ENCODE measurements around the gene ADAMTSL1.

Gene ADAMTSL1

DNA sequence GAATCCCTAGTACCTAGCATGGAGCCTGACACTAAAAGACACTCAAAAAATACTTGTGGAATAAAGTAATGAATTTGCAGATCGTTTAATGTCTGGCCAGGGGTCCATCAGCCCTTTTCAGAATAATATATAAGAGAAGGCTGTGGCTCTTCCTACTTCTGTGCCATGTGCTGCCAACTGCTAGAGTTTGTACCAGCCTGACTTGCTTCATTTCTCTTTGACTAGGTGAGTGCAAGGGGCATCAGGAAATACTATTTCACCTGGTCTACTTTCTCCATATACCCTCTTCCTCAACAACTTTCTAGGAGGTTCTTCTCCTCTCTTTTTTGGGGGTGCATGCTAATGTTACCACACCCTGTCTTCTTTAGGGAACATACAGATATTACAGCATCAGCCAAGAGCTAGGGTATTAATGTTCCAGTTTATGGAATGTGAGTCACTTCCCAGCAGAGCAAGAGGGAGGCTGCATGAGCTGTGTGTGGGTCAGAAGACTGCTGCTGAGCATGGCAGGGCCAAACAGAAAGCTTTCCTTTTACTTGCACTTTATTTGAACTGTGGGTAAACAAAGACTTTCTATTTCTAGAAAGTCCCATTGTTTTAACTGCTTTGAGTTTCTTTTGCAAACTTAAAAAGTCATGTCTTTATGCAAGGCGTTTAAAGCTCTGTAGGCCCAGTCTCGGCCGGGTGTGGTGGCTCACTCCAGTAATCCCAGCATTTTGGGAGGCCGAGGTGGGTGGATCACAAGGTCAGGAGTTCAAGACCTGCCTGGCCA lies 158.9 kb downstream of the ADAMTSL1 start:
- TF ChIP-seq EZH2 (IDR thresholded peaks at IDR 0.05; ENCODE audit: borderline replicate concordance, low read depth, low read length, severe bottlenecking): no peak
- TF ChIP-seq, protein P1, sequence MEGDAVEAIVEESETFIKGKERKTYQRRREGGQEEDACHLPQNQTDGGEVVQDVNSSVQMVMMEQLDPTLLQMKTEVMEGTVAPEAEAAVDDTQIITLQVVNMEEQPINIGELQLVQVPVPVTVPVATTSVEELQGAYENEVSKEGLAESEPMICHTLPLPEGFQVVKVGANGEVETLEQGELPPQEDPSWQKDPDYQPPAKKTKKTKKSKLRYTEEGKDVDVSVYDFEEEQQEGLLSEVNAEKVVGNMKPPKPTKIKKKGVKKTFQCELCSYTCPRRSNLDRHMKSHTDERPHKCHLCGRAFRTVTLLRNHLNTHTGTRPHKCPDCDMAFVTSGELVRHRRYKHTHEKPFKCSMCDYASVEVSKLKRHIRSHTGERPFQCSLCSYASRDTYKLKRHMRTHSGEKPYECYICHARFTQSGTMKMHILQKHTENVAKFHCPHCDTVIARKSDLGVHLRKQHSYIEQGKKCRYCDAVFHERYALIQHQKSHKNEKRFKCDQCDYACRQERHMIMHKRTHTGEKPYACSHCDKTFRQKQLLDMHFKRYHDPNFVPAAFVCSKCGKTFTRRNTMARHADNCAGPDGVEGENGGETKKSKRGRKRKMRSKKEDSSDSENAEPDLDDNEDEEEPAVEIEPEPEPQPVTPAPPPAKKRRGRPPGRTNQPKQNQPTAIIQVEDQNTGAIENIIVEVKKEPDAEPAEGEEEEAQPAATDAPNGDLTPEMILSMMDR (IDR thresholded peaks at IDR 0.05; ENCODE audit: borderline replicate concordance, extremely low read depth, low read length, poor library complexity, severe bottlenecking): no peak
- Histone ChIP-seq H3K79me2 (ENCODE audit: insufficient read depth, low read length) (no peaks in the 10 kb centered on the region), H3K27me3 (ENCODE audit: insufficient read depth, low read length, poor library complexity) (no peaks in the 10 kb centered on the region), H2AFZ (ENCODE audit: low read depth, low read length) (no peak overlapping the region), H3K4me2 (ENCODE audit: insufficient read depth, low read length) (no peak overlapping the region), H3K36me3 (ENCODE audit: insufficient read depth, low read length) (no peaks in the 10 kb centered on the region), H3K4me3 (ENCODE audit: low read depth in 1 of 2, low read length in 2 of 2) (no peak overlapping the region), H3K27ac (ENCODE audit: low read length) (no peak overlapping the region), H3K4me1 (ENCODE audit: insufficient read depth, low read length) (no peaks in the 10 kb centered on the region), H4K20me1 (ENCODE audit: insufficient read depth, low read length) (no peaks in the 10 kb centered on the region), H3K9ac (ENCODE audit: low read depth, low read length) (no peak overlapping the region), H3K9me3 (ENCODE audit: insufficient read depth, low read length, severe bottlenecking) (no peaks in the 10 kb centered on the region)
- ATAC-seq (ENCODE audit: insufficient read depth, low read depth) (no peak), DNase-seq (no peak)

- Histone ChIP-seq H3K4me2 (ENCODE audit: insufficient read depth, low read length) (no peak overlapping the region), H3K27me3 (ENCODE audit: insufficient read depth, low read length, poor library complexity) (no peaks in the 10 kb centered on the region), H3K27ac (ENCODE audit: low read length) (no peak overlapping the region), H3K79me2 (ENCODE audit: insufficient read depth, low read length) (no peaks in the 10 kb centered on the region), H3K36me3 (ENCODE audit: insufficient read depth, low read length) (no peaks in the 10 kb centered on the region), H4K20me1 (ENCODE audit: insufficient read depth, low read length) (no peaks in the 10 kb centered on the region), H2AFZ (ENCODE audit: low read depth, low read length) (no peak overlapping the region), H3K4me3 (ENCODE audit: low read depth in 1 of 2, low read length in 2 of 2) (no peak overlapping the region), H3K9ac (ENCODE audit: low read depth, low read length) (no peak overlapping the region), H3K9me3 (ENCODE audit: insufficient read depth, low read length, severe bottlenecking) (no peaks in the 10 kb centered on the region), H3K4me1 (ENCODE audit: insufficient read depth, low read length) (no peaks in the 10 kb centered on the region)
- DNase-seq (no peak), ATAC-seq (ENCODE audit: insufficient read depth, low read depth) (no peak)
- TF ChIP-seq EZH2 (IDR thresholded peaks at IDR 0.05; ENCODE audit: borderline replicate concordance, low read depth, low read length, severe bottlenecking): no peak
- TF ChIP-seq, protein P1 (IDR thresholded peaks at IDR 0.05; ENCODE audit: borderline replicate concordance, extremely low read depth, low read length, poor library complexity, severe bottlenecking): no peak
Measured at GRCh38 chr9:18636781-18637180, 162.8 kb downstream of the ADAMTSL1 start.

DNA sequence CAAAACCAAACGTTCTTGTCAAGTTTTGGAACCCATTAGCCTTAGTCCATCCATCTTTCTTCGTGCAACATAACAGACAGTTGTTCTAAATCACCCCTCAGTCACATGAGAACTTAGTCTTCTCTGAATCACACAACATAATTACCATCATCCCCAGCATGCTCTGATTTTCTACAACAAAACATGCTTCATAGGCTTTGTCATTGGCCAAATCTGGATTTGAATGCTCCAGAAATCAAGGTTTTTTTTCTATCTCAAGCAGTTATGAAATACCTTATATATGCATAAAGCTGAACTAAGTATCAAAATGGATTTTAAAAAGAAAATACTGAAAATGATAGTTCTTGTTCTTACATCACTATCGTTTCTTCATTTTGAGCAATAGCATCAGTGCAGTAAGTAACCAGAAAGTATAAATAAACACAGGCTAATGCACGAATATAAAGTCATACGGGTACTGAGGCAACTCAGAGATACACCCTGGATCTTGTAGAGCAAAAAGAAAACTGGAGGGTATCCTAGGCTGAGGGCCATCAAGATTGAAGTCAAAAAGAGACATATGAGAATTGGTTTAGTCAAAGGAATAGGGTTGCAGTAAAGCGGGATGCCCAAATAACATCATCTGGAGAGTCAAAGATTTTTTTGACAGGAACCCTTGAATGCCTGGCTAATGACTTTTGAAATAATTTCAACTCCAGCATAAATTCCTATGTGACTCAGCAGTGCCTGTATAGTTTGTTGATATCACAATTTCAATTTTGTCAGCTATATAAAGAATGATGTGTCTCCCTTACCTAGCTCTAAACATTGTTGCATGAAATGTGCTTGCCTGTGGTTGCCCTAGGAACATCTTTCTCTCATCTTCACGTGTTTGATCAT lies 164.7 kb downstream of the ADAMTSL1 start:
- Histone ChIP-seq H3K9me3 (ENCODE audit: insufficient read depth, low read length, severe bottlenecking) (no peaks in the 10 kb centered on the region), H3K9ac (ENCODE audit: low read depth, low read length) (no peak overlapping the region), H3K36me3 (ENCODE audit: insufficient read depth, low read length) (no peaks in the 10 kb centered on the region), H3K27ac (ENCODE audit: low read length) (no peak overlapping the region), H3K4me2 (ENCODE audit: insufficient read depth, low read length) (no peak overlapping the region), H3K4me1 (ENCODE audit: insufficient read depth, low read length) (no peaks in the 10 kb centered on the region), H4K20me1 (ENCODE audit: insufficient read depth, low read length) (no peaks in the 10 kb centered on the region), H3K4me3 (ENCODE audit: low read depth in 1 of 2, low read length in 2 of 2) (no peak overlapping the region), H3K27me3 (ENCODE audit: insufficient read depth, low read length, poor library complexity) (no peaks in the 10 kb centered on the region), H3K79me2 (ENCODE audit: insufficient read depth, low read length) (no peaks in the 10 kb centered on the region), H2AFZ (ENCODE audit: low read depth, low read length) (no peak overlapping the region)
- DNase-seq (no peak), ATAC-seq (ENCODE audit: insufficient read depth, low read depth) (no peak)
- TF ChIP-seq, protein P1 (IDR thresholded peaks at IDR 0.05; ENCODE audit: borderline replicate concordance, extremely low read depth, low read length, poor library complexity, severe bottlenecking): no peak
- no peak for TF ChIP-seq EZH2 (IDR thresholded peaks at IDR 0.05; ENCODE audit: borderline replicate concordance, low read depth, low read length, severe bottlenecking)

Measured in DND-41 (cell line).